Measurements from ENCODE around the gene B3GNT8.

Gene B3GNT8

DNA sequence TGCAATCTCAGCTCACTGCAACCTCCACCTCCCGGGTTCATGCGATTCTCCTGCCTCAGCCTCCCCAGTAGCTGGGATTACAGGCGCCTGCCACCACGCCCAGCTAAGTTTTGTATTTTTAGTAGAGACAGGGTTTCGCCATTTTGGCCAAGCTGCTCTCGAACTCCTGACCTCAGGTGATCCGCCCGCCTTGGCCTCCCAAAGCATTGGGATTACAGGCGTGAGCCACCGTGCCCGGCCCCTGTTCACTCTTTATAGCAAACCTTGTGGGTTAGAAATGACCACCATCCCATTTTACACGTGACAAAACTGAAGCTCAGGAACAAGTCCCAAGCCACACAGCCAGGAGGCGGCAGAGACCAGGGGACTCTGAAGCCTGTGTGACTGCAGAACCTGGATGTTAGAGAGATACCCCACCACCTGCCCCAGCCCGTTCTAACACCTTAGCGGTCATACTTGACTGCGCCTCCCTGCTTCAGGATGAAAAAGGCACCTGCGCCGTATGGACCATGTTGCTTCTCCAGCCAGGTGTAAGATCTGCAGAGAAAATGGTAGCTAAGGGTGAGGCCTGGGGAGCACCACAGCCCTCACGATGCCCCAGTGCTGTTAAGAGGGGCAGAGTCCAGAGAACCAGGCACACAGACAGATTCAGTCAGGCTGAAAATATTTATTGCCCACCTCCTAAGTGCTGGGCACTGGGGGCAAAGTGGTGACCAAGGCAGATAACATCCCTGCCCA lies 8.9 kb upstream of the B3GNT8 start:
- DNase-seq = peak; percentile 52

DNA sequence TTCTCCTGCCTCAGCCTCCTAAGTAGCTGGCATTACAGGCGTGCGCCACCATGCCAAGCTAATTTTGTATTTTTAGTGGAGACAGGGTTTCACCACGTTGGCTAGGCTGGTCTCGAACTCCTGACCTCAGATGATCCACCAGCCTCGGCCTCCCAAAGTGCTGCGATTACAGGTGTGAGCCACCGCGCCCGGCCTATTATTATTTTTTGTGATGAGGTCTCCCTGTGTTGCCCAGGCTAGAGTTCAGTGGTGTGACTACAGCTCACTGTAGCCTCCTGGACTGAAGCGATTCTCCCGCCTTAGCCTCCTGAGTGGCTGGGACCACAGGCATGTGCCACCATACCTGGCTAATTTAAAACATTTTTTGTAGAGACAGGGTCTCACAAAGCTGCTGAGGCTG lies 8.2 kb upstream of the B3GNT8 start:
- DNase-seq = peak; percentile 32

- DNase-seq = no peak
Observed at GRCh38 chr19:41434450-41434849, 7.3 kb upstream of the B3GNT8 start.

- no peak for DNase-seq
Observed at GRCh38 chr19:41433171-41433570, 6.0 kb upstream of the B3GNT8 start.

GRCh38 chr19:41431426-41432386 lies 4.5 kb upstream of the B3GNT8 start:
- no peak for DNase-seq

- no peak for DNase-seq
Observed at GRCh38 chr19:41430922-41431321, 3.7 kb upstream of the B3GNT8 start.

- DNase-seq = no peak
Observed at GRCh38 chr19:41428481-41428859, 1.3 kb upstream of the B3GNT8 start.

GRCh38 chr19:41427647-41428480 lies 690 bp upstream of the B3GNT8 start:
- no peak for DNase-seq

- DNase-seq = no peak
Observed at GRCh38 chr19:41426116-41426841, 895 bp downstream of the B3GNT8 start.

GRCh38 chr19:41425174-41426115 lies 1.7 kb downstream of the B3GNT8 start:
- DNase-seq = no peak

GRCh38 chr19:41424335-41425173 lies 2.6 kb downstream of the B3GNT8 start:
- no peak for DNase-seq

DNA sequence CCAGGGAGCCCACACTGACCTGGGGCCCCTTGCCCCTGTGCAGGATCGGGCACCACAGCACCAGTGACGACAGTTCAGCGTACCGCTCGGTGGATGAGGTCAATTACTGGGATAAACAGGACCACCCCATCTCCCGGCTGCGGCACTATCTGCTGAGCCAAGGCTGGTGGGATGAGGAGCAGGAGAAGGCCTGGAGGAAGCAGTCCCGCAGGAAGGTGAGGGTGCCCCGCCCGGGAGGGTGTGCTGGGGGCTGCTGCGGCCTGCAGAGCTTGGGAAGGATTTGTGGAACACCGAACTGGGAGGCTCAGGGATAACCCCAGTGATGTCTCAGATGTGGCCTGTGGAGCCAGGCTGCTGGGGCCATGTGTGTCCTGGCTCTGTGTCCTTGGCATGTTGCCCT lies 4.2 kb downstream of the B3GNT8 start:
- no peak for DNase-seq

DNA sequence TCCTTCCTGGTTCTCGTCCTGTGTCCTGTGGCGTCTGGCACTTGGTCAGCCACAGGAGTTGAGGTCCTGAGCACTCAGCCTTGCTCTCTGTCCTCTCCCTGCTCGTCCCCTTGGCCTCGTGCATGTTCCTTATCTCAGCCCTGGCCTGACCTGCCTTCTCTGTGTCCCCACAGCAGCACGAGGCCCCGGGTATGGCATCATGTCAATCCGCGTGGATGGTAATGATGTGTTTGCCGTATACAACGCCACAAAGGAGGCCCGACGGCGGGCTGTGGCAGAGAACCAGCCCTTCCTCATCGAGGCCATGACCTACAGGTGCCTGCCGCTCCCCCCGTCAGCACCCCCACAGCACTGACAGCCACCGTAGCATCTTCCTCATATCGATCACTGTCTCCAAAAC lies 4.7 kb downstream of the B3GNT8 start:
- DNase-seq = no peak

DNA sequence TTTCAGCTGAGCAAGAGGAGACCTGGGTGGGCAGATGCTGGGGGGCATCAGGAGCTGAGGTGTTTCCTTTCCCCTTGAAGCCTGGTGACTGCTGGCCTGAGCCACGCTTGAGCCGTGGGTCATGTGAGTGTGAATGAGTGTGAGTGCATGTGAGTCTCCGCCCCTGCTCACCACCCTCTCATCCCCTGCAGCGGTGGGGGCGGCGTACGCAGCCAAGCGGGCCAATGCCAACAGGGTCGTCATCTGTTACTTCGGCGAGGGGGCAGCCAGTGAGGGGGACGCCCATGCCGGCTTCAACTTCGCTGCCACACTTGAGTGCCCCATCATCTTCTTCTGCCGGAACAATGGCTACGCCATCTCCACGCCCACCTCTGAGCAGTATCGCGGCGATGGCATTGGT lies 5.2 kb downstream of the B3GNT8 start:
- no peak for DNase-seq

DNA sequence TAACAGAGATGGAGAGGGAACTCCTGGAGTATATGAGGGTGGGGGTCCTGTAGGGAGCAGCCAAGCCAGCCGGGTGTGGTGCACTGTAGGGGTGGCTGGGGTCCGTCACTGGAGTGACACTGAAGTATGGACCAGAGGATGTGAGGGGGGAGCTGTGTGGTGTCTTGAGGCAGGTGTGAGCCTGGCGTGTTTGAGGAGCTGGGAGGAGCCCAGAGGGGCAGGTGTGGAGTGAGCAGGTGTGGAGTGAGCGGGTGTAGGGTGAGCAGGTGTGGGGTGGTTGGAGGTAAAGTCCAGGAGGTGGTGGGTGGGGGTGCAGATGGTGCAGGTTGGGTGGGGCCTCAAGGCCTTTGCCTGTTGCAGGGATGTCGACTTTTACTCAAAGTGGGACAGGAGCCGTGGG lies 5.9 kb downstream of the B3GNT8 start:
- DNase-seq = no peak

- no peak for DNase-seq
Observed at GRCh38 chr19:41420101-41420880, 6.9 kb downstream of the B3GNT8 start.

DNA sequence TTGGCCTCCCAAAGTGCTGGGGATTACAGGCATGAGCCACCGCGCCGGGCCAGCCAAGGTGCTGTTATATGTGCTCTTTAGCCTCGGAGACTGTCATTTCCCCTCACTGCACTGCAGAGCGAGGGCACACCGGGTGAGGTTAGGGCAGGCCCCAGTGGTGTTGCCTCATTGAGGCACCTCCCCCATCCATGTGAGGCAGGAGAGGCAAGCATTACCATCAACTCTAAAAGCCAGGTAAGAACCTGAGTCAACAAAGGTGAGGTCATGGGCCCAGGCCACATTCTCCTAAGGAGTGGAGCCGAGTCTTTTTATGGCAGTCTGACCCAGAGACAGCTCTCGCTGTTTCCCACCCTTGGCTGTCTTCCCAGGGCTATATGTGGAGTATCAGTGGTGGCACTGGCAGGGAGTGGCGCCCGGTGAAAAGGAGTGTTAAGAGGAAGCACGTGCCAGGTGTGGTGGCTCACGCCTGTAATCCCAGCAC lies 10.9 kb downstream of the B3GNT8 start:
- DNase-seq = peak; percentile 64

- no peak for DNase-seq
Observed at GRCh38 chr19:41415154-41415571, 12.0 kb downstream of the B3GNT8 start.

- no peak for DNase-seq
Observed at GRCh38 chr19:41414461-41414860, 12.7 kb downstream of the B3GNT8 start.

Measured in islet precursor cell (in vitro differentiated cells).